Dermis blood vessel endothelial cell (primary cell): ENCODE data around the gene SMG9. TPM values are rescaled to one million over a fixed set of nuclear protein-coding genes. Genes with fewer than 3 reads are reported as not detected.
A peak's percentile ranks its signal among the peaks of the same experiment; 100 is the strongest.

Source experiments
- DNase-seq: peaks from one replicate; pipeline ENCODE4 v3.0.0; 2010
- total RNA-seq: library from RNA; depleted of rRNA; stranded (reverse); fragments of >200 nt; gene quantifications from 2 replicates; pipeline ENCODE4 v1.2.3, GENCODE V29; 2014

Gene SMG9, protein sequence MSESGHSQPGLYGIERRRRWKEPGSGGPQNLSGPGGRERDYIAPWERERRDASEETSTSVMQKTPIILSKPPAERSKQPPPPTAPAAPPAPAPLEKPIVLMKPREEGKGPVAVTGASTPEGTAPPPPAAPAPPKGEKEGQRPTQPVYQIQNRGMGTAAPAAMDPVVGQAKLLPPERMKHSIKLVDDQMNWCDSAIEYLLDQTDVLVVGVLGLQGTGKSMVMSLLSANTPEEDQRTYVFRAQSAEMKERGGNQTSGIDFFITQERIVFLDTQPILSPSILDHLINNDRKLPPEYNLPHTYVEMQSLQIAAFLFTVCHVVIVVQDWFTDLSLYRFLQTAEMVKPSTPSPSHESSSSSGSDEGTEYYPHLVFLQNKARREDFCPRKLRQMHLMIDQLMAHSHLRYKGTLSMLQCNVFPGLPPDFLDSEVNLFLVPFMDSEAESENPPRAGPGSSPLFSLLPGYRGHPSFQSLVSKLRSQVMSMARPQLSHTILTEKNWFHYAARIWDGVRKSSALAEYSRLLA
- 8.8 and 9.0 TPM in 2 replicates for total RNA-seq

DNA sequence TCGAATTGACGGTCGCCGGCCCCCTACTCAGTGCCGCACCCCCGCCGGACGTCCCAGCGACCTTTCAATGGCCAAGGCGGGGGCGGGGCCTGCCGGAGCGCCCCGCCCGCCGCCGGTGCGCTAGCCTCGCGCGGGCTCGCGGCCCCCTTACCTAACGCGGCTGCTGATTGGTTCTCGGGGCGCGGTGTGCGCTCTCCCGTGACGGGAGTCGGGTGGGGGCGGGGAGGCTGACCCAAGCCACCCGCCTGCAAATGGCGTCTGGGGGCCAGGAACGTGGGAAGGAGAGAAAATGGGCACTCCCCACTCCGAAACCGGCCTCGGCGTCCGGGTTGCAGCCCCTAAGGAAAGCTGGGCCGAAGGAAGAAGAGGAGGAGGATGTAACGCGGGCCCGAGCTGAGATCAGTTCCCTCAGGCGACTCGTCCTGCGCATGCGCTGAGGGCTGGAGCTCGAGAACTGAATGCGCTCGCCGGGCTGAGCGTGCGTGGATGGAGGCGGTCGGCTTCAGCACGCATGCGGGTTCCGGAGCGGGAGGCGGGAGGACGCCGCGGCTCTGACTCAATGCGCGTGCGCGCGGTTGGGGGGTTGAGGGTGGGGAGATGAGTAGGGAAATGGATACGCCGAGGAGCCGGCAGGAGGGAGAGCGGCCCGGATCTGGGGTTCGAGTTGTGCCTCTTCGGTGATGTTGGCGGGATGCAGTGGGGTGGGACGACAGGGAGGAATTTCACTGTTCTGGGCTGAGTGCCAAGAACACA, at the start of gene SMG9:
SMG9 (minus strand) TSS at position 460 of the 753 bp plus-strand sequence. CDS start 4,221 bp downstream, outside the sequence.
- DNase-seq, result peak; percentile 98

DNA sequence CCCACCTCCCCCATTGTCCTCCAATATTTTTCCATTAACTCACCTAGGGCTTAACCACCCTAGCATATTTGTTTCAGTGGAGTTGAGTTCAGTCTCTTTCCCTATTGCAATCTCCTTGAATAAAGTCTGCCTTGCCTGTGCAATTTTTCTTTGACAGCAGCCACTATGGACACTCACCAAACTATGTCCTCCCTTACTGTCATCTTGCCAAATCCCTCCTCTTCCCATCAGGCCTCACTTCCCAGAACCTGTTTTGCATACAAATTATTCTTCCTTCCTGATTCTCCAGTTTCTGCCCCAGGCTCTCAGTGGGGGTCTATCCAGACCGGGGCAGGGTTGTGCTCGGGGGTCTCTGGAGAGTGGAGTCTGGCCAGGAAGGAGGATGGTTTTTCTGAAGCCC, 49.7 kb upstream of the SMG9 start:
- no peak for DNase-seq

DNA sequence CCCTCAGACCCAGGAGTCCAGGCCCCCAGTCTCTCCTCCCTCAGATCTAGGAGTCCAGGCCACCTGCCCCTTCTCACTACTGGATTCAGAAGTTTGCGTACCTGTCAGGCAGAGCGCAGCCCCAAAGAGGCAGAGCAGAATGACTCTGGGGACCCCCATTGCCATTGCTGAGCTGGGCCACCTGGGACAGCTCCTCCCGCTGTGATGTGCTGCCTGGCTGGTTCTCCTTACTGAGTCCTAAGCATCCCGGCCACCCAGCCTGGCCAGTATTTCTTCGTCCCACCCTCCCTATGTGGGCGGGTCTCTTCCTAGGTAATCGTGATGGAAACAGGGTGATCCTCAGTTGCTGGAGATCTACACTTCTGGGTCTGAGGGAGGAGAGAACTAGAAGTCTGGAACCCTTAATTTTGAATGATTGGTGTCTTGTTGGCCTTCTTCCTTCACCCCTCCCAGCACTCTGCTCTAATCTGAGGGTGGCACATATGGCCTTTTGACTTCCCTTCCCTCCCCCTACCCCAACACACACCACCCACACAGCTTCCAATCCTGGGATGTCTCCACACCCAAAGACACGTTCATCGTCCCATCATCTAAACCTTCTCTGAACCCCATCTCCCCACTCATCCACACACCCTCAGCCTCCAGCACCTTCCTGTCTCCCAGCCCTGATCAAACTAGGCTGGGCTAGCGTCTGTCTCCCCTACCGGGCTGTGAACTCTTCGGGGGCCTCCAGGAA, 47.6 kb upstream of the SMG9 start, which contains the start of gene LYPD5:
LYPD5 (minus strand) TSS at position 232 of the 736 bp plus-strand sequence; CDS start at position 165, 67 bp downstream.
- DNase-seq, result no peak

DNA sequence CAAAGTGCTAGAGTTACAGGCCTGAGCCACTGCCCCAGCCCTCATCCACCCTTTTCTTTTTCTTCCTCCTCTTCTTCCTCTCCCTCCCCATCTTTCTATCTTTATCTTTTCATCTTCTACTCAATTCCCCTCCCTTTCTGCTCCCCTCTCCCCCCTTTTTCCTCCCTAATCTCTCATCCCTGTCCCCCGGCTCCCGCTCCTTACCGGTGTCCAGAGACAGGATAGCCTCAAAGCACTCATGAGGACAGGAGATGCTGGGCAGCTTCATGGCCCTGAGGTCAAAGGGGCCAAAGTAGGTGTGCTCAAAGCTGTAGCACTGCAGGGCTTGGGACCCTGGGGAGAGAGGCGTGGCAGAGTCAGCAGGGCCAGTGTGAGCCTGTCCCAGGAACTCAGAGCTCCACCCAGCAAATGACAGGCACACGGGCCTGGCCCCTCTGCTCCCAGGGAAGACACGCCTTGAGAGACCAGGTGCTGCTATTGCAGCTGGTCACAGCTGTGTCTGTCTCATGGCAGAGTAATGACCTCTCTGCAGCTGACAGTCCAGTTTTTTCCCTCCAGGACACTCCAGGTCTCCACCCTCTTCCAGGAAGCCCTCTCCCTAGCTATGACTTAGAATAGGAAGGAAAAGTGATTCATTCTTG, 44.9 kb upstream of the SMG9 start:
- DNase-seq, result peak; percentile 16

DNA sequence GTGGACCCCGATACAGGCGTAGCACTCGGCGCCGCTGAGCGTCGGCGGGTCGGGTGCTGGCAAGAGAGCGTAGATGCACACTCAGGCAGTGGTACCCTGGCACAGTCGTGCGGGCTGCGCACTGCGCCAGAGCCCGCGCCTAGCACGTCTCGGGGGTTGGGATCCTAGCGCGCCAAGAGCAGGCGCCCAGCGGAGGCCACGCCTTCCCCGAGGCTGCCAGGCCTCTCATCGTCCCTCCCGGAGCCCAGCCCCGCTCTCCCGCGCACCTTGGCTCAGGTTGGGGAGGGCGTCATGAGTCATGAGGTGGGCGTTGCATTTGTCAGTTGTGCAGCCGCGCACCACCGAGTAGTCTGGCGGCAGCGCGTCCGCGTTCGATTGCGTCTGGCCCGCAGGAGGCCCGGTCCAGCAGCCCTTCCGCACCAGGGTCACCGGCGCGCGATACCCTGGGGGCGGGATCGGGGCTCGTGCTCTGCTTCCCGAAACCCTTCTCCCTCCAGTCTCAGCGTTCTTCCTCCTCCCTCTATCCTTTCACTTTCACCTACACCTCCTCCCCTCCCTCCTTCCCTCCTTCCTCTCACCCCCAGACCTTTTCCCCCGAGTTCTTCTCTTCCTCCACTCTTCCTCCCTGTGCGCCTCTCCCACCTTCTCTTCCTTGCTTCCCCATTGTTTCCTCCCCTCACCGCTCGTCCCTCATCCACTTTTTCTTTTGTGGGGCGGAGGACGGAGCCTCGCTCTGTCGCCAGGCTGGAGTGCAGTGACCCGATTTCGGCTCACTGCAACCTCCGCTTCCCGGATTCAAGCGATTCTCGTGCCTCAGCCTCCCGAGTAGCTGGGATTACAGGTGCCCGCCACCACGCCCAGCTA, 44.0 kb upstream of the SMG9 start:
- peak; percentile 30 for DNase-seq

DNA sequence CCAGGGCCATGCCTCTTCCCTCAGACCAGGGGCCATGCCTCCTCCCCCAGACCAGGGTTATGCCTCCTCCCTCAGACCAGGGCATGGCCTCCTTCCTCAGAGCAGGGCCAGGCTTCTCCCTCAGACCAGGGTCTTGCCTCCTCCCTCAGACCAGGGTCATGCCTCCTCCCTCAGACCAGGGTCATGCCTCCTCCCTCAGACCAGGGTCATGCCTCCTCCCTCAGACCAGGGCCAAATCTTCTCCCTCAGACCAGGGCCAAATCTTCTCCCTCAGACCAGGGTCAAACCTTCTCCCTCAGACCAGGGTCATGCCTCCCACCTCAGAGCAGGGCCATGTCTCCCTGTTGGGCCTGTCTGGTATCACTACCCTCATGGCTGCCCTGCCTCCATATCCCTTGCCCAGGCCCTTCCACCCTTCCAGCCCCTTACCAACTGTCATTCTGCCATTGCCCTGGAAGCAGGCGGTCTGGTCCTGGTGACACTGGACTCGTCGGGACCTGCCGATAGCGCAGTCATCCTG, 43.3 kb upstream of the SMG9 start:
- DNase-seq, result no peak

DNA sequence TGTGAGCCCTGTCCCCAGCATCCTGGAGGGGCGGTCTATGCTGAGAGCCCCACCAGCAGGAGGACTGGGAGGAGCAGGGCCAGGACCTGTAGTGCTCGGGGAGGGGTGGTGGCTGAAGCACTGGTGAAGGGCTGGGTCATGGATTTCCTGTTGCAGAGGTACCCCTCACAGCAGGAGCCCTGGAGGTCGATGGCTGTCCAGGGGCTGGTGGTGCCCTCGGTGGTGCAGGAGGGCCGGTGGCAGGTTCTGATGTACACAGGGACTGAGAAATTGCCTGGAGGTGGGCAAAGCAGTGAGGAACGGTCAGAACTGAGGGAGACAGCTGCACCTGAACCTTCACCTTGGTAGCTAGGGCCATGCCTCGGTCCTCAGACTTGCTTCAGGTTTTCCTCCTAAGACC, 42.8 kb upstream of the SMG9 start:
- no peak for DNase-seq

DNA sequence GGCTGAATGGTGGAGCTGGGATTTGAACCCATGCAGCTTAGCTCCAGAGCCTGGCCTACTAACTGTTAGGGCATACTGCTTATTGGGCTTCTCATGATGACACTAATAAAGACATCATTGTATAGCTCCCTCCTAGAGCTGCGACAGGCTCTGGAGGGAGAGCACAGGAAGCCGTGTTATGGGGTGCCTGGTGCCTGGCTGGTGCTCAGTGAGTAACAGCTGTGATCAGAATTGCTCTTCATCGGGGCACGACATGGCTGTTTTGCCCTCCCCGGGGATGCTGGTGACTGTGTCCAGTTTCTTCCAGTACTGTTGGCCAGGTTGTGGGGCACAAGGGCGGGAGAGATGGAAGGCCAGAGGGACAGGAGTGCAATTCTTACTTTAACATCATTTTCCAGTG, 42.4 kb upstream of the SMG9 start:
- no peak for DNase-seq

DNA sequence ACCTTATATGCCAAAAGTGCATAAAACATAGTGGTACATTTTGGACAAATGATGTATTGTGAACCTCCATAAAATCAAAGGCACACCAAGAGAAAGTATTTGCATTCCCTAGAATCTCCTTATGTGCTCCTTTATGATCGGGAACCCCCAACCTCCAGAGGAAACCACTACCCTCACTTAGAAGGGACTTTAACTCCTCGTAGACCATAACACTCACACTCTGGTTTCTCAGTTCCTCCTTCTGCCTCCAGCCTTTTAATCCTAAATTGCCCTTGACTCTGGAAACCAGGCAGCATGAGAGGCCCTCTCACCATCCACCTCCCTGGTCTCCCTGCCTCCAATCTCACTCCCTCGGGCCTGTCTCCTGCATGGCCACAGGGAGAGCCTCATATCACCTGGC, 35.8 kb upstream of the SMG9 start:
- no peak for DNase-seq

DNA sequence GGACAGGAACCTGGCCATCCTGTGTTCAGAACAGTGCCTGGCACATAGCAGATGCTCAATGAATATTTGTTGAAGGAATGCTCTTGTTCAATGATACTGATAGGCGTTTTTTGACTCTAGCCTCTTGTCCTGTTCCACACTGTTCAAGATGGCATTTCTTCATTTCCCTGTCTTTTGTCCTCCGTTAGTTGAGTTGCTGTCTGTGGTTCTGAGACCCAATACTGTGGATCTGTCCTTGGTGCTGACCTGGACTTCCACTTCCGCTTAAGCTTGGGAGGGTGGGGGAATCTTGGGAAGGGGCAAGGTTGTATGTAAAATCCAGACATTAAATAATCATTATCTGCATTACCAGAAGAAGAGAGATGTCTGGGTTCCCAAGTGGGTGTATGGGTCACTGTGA, 34.3 kb upstream of the SMG9 start:
- peak; percentile 69 for DNase-seq

DNA sequence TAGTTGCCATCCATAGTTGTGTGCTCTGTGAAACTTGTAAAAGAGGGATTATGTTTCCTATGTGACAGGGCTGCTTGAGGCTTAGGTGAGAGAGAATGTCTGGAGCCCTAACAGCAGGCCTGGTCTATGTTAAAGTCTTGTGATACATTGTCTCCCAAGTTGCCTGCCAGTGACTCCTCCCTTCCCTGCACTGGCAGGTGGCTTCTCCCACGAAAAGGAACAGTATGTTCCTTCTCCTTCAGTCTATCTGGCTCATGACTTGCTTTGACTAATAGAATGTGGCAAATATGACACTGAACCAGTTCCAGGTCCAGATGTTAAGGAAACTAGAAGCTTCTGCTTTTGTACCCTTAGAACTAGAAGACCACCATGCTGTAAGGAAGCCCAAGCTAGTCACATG, 31.9 kb upstream of the SMG9 start:
- no peak for DNase-seq

DNA sequence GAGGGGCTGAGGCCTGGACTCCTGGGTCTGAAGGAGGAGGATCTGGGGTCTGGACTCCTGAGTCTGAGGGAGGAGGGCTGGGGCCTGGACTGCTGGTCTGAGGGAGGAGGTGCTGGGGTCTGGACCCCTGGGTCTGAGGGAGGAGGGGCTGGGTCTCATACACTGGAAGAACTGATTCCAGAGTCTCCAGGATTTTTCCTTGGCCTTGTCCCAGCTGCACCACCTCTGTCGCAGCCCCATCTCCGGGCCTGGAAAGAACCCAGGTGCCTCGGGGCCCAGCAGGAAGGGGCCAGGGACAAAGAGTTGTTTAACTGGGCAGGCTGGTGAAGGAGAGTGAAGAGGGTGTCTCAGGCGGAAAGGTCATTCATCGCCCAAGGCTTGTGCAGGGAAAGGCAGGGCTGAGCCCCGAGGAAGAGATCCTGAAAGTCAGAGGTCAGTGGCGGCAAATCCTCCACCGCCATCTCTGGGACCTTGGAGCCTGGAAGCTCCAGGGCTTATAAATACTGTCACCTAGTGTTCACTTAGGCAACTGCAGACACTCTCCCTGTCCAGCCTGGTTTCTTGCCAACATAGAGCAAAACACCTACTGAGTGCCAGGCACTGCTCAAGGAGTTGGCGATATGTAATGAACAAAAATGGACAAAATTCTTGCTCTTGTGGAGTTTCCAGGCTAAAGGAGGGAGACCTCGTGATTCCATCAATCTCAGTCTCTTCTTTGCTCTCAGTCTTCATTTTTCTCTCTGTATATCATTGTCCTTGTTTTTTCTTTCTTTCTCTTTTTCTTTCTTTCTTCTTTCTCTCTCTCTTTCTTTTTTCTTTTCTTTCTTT, 30.4 kb upstream of the SMG9 start:
- peak; percentile 84 for DNase-seq

DNA sequence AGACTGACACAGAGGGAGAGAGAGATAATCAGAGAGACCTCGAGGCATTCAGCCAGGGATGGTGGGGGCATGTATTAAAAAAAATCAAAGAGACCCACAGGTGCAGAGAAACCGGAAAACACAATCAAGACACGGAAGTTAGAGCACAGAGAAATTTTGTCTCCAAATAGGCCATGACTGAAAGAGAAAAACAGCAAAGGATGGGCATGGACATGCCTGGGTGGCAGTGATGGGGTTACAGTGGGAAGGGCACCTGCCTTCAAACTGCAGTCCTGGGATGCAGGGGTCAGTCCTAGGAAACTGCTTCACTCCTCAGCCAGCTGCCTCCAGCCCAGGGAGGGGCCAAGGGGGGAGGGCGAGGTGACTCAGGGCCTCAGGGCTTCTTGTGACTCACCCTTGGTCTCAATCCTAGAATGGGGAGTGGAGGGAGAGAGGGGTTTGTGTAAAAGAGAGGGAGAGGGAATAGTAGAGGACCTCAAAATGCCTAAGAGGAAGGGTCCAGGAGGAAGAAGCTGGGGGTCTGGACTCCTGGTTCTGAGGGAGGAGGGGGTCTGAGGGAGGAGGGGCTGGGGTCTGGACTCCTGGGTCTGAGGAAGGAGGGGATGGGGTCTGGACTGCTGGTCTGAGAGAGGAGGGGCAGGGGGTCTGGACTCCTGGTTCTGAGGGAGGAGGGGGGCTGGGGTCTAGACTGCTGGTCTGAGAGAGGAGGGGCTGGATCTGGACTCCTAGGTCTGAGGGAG, 29.6 kb upstream of the SMG9 start:
- DNase-seq, result peak; percentile 84

DNA sequence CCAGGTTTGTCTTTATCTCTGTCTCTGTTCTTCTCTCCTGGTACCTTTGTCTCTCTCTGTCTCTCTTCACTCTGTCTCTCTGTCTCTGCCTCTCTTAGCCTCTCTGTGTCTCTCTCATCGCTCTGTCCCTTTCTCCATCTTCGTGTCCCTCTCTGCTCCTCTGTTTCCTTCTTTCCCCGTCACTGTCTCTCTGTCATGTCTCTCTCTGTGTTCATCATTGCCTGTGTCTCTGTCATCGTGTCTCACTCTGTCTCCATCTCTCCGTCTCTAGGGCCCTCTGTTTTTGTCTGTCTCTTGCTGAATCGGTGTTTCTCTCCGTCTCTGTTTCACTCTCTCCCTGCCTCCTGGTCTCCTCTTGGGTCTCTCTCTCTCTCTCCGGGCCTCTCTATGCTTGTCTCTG, 28.9 kb upstream of the SMG9 start:
- DNase-seq, result no peak

DNA sequence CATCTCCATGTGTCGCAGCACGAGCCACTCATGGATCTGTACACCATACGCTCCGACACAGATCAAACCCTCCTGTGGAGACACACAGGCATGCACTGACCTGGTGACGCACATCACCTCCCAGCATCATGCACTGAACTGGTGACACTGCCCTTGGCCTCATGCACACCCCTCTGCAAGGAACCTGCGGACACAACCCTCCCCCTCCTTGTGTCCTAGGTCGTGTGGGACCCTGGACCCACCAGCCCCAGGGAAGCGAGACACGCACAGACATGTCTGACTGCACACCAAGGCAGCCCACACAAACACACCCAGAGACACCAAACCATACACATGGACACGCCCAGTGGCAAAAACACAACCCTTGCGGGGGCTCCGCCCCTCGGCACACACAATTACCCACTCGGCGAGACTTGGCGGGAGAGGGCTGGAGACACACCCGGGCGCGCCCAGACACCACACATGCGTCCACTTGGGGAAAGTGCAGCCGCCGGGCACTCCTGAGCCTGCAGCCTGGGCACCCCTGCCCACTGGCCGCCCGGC, 28.0 kb upstream of the SMG9 start:
- no peak for DNase-seq

DNA sequence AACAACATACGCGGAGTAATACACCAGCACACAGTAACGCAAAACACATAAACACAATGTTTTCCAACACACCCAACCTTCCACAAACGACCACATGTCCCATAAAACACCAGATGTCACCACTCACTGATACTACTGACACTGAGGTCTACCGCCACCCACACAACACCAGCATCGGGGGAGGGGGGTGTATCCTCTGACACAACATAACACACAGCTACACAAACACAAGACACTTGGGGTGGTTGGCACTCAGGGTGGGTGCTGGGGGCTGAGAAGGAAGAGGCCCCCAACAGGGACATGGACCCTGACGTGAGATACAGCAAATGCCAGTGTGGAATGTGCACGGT, 27.5 kb upstream of the SMG9 start:
- no peak for DNase-seq

DNA sequence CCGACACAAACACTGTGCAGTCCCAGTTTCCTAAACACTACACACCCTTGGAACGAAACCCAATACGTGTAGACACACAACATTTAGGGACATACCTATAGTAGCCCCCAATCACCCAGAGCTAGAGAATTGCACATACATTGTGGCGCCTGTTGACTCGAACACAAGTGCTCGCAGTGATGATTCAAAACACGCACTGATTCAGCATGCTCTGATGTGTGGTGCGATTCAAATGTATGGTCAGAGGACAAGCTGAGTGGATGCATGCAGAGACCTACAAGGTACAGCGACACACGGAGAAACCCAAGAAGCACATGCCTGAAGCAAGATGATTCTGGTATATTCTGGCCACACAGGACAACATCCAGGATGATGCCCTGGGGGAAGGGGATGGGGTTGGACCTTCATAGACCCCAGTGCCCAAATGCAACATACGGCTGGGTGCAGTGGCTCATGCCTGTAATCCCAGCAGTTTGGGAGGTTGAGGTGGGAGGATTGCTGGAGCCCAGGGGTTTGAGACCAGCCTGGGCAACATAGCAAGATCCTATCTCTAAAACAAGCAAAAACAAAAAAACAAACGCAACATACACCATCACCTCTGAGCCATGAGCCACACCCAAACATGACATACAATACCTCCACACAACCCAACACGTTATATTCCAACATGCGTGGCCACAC, 27.0 kb upstream of the SMG9 start:
- no peak for DNase-seq

DNA sequence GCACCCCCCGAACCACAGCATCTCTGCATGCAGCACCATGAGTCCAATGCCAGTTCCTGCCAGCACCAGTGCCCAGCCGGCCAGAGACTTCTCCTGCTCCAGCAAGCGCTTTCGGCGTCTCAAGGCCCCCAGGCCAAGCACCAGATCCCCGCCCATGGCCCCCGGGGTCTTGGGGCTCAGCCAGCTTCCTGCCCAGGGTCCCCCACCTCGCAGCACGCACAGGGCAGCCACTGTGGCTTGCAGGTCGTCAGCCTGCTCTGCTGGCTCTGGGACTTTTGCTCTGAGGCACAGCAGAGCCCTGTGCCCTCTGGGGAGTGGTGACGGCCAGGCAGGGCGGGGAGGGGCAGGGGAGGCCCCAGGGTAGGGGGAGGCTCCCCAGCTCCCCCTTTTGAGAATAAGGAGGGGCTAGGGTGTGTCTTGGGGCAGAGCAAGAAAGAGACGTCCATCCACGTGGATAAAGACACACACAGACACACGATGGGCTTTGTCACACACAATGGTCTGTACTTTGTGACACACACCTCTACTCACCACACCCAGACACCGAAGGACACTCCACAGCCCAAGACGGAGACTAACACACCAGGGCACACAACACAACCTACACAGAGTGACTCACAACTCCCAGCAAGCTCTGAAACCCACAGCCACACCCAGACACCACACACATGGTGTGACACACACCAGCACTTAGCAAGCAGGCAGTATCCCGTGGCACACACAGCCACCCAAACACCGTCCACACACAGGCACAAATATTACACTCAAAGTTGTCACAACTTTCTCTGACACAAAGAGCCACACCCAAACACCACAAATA, 26.2 kb upstream of the SMG9 start, which contains the start of gene KCNN4:
KCNN4 (minus strand) TSS at position 268 of the 820 bp plus-strand sequence; CDS start at position 156, 112 bp downstream.
- DNase-seq, result no peak
